Stimulated activated CD8-positive, alpha-beta memory T cell treated with anti-CD3 and anti-CD28 coated beads, Interleukin-4, amount 100 ng/mL, for 48 hours (primary cell): Measurements from ENCODE around the gene SCAF4.

Experiments
- DNase-seq: peaks from one replicate; pipeline ENCODE4 v3.0.0-alpha.2; 2020

SCAF4 gene

GRCh38 chr21:31735511-31735992 lies 3.6 kb upstream of the SCAF4 start:
- DNase-seq, result no peak

GRCh38 chr21:31733551-31734149 lies 1.7 kb upstream of the SCAF4 start:
- DNase-seq, result no peak

GRCh38 chr21:31732597-31733550 lies 956 bp upstream of the SCAF4 start:
- peak; percentile 50 for DNase-seq

- peak; percentile 56 for DNase-seq
Observed at GRCh38 chr21:31731056-31731856, 662 bp downstream of the SCAF4 start.

- DNase-seq, result no peak
Observed at GRCh38 chr21:31730712-31731055, 1.2 kb downstream of the SCAF4 start.

GRCh38 chr21:31729622-31730343 lies 2.1 kb downstream of the SCAF4 start:
- no peak for DNase-seq

- DNase-seq, result no peak
Observed at GRCh38 chr21:31728952-31729351, 3.0 kb downstream of the SCAF4 start.

GRCh38 chr21:31728191-31728590 lies 3.7 kb downstream of the SCAF4 start:
- DNase-seq, result no peak

GRCh38 chr21:31727181-31727580 lies 4.7 kb downstream of the SCAF4 start:
- DNase-seq, result no peak

GRCh38 chr21:31726407-31726806 lies 5.5 kb downstream of the SCAF4 start:
- no peak for DNase-seq

GRCh38 chr21:31725202-31725839 lies 6.6 kb downstream of the SCAF4 start:
- DNase-seq, result no peak

- no peak for DNase-seq
Observed at GRCh38 chr21:31724552-31724951, 7.4 kb downstream of the SCAF4 start.

- no peak for DNase-seq
Observed at GRCh38 chr21:31721381-31721780, 10.5 kb downstream of the SCAF4 start.

- no peak for DNase-seq
Observed at GRCh38 chr21:31720739-31721138, 11.2 kb downstream of the SCAF4 start.

GRCh38 chr21:31720330-31720729 lies 11.6 kb downstream of the SCAF4 start:
- DNase-seq, result no peak

GRCh38 chr21:31716106-31716505 lies 15.8 kb downstream of the SCAF4 start:
- DNase-seq, result no peak

GRCh38 chr21:31714741-31715365 lies 17.1 kb downstream of the SCAF4 start:
- no peak for DNase-seq

GRCh38 chr21:31713973-31714740 lies 17.8 kb downstream of the SCAF4 start:
- DNase-seq, result no peak

GRCh38 chr21:31713115-31713514 lies 18.8 kb downstream of the SCAF4 start:
- no peak for DNase-seq

GRCh38 chr21:31711745-31712285 lies 20.1 kb downstream of the SCAF4 start:
- DNase-seq, result no peak

- no peak for DNase-seq
Observed at GRCh38 chr21:31711326-31711725, 20.6 kb downstream of the SCAF4 start.
